SK-N-SH (cell line): Measurements from ENCODE around the gene FNDC3B.

Experiments used
- GABPA ChIP-seq: IDR thresholded peaks from 2 replicates; pipeline ENCODE4 v1.4.0; 2012; ENCODE audit warnings: low read depth, mild to moderate bottlenecking
- RCOR1 ChIP-seq: fragments of 150-350 bp; IDR thresholded peaks from 2 replicates; pipeline ENCODE4 v1.6.1; 2017; ENCODE audit warnings: antibody characterized with exemption, low read length
- TAF1 ChIP-seq: IDR thresholded peaks from 2 replicates; pipeline ENCODE4 v1.6.1; 2012; ENCODE audit warnings: low read depth, mild to moderate bottlenecking, low read length, moderate library complexity, borderline replicate concordance
- TF ChIP-seq, protein P1 (sequence below): IDR thresholded peaks from 2 replicates; pipeline ENCODE4 v1.4.0; 2012; ENCODE audit warnings: low read depth, borderline replicate concordance
- TF ChIP-seq, protein P2 (sequence below): IDR thresholded peaks from 2 replicates; pipeline ENCODE4 v1.4.0; 2012; ENCODE audit warnings: low read depth, borderline replicate concordance
- TF ChIP-seq, protein P3 (sequence below): fragments of 150-350 bp; IDR thresholded peaks from 2 replicates; pipeline ENCODE4 v1.6.1; 2016; ENCODE audit warnings: mild to moderate bottlenecking, low read depth, low read length
- TF ChIP-seq, protein P4 (sequence below): IDR thresholded peaks from 2 replicates; pipeline ENCODE4 v1.6.1; 2012; ENCODE audit warnings: mild to moderate bottlenecking, low read depth, low read length, moderate library complexity

DNA sequence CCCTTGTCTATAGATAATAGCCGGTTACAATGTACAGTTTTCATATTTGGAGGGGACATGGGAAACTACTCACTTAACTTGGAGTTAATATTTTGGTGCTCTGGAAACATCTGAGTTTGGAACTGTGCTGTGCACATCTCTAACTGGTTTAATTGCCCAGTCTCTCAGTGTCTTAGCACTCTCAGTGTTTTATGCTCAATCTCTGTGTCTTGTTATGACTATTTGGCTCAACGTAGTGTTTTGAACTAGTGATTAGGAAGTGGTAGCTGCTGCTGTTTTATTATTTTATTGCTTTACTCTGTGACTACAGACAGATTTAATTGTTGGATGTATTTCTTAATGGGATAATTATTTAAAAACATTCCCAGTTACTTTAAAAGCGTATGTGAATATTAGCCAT, 17.0 kb downstream of the FNDC3B start:
- TF ChIP-seq, protein P1, sequence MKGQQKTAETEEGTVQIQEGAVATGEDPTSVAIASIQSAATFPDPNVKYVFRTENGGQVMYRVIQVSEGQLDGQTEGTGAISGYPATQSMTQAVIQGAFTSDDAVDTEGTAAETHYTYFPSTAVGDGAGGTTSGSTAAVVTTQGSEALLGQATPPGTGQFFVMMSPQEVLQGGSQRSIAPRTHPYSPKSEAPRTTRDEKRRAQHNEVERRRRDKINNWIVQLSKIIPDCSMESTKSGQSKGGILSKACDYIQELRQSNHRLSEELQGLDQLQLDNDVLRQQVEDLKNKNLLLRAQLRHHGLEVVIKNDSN, result no peak
- TF ChIP-seq, protein P2, sequence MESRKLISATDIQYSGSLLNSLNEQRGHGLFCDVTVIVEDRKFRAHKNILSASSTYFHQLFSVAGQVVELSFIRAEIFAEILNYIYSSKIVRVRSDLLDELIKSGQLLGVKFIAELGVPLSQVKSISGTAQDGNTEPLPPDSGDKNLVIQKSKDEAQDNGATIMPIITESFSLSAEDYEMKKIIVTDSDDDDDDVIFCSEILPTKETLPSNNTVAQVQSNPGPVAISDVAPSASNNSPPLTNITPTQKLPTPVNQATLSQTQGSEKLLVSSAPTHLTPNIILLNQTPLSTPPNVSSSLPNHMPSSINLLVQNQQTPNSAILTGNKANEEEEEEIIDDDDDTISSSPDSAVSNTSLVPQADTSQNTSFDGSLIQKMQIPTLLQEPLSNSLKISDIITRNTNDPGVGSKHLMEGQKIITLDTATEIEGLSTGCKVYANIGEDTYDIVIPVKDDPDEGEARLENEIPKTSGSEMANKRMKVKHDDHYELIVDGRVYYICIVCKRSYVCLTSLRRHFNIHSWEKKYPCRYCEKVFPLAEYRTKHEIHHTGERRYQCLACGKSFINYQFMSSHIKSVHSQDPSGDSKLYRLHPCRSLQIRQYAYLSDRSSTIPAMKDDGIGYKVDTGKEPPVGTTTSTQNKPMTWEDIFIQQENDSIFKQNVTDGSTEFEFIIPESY, result no peak
- TF ChIP-seq, protein P3, sequence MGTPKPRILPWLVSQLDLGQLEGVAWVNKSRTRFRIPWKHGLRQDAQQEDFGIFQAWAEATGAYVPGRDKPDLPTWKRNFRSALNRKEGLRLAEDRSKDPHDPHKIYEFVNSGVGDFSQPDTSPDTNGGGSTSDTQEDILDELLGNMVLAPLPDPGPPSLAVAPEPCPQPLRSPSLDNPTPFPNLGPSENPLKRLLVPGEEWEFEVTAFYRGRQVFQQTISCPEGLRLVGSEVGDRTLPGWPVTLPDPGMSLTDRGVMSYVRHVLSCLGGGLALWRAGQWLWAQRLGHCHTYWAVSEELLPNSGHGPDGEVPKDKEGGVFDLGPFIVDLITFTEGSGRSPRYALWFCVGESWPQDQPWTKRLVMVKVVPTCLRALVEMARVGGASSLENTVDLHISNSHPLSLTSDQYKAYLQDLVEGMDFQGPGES, result no peak
- no peak for TF ChIP-seq RCOR1
- TF ChIP-seq, protein P4, sequence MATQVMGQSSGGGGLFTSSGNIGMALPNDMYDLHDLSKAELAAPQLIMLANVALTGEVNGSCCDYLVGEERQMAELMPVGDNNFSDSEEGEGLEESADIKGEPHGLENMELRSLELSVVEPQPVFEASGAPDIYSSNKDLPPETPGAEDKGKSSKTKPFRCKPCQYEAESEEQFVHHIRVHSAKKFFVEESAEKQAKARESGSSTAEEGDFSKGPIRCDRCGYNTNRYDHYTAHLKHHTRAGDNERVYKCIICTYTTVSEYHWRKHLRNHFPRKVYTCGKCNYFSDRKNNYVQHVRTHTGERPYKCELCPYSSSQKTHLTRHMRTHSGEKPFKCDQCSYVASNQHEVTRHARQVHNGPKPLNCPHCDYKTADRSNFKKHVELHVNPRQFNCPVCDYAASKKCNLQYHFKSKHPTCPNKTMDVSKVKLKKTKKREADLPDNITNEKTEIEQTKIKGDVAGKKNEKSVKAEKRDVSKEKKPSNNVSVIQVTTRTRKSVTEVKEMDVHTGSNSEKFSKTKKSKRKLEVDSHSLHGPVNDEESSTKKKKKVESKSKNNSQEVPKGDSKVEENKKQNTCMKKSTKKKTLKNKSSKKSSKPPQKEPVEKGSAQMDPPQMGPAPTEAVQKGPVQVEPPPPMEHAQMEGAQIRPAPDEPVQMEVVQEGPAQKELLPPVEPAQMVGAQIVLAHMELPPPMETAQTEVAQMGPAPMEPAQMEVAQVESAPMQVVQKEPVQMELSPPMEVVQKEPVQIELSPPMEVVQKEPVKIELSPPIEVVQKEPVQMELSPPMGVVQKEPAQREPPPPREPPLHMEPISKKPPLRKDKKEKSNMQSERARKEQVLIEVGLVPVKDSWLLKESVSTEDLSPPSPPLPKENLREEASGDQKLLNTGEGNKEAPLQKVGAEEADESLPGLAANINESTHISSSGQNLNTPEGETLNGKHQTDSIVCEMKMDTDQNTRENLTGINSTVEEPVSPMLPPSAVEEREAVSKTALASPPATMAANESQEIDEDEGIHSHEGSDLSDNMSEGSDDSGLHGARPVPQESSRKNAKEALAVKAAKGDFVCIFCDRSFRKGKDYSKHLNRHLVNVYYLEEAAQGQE, result no peak
- no peak for TF ChIP-seq TAF1
- TF ChIP-seq GABPA, result no peak
